DMS114 treated with DMSO at 0.1 percent for 48 hours (cell line): ENCODE measurements around the gene GDPGP1.

Experiments used
- DNase-seq: peaks from one replicate; lab custom pipeline; 2025; ENCODE audit not compliant: unreplicated experiment; lab: John Stamatoyannopoulos, UW

The GDPGP1 gene

GRCh38 chr15:90203922-90204321, 30.1 kb upstream of the GDPGP1 start:
- DNase-seq, result no peak

GRCh38 chr15:90205050-90205848, 28.8 kb upstream of the GDPGP1 start:
- DNase-seq, result no peak

GRCh38 chr15:90205886-90206285, 28.1 kb upstream of the GDPGP1 start:
- no peak for DNase-seq

- no peak for DNase-seq
Measured at GRCh38 chr15:90207252-90207651, 26.8 kb upstream of the GDPGP1 start.

- DNase-seq, result no peak
Measured at GRCh38 chr15:90208356-90208755, 25.7 kb upstream of the GDPGP1 start.

- DNase-seq, result no peak
Measured at GRCh38 chr15:90209591-90209990, 24.4 kb upstream of the GDPGP1 start.

- DNase-seq, result no peak
Measured at GRCh38 chr15:90210593-90210992, 23.4 kb upstream of the GDPGP1 start.

- no peak for DNase-seq
Measured at GRCh38 chr15:90211009-90211408, 23.0 kb upstream of the GDPGP1 start.

GRCh38 chr15:90211440-90212143, 22.4 kb upstream of the GDPGP1 start:
- DNase-seq, result no peak

GRCh38 chr15:90212221-90213098, 21.5 kb upstream of the GDPGP1 start:
- no peak for DNase-seq

GRCh38 chr15:90213122-90213817, 20.7 kb upstream of the GDPGP1 start:
- no peak for DNase-seq

- no peak for DNase-seq
Measured at GRCh38 chr15:90213818-90214204, 20.2 kb upstream of the GDPGP1 start.

GRCh38 chr15:90214553-90215196, 19.3 kb upstream of the GDPGP1 start:
- peak; percentile 34 for DNase-seq

- no peak for DNase-seq
Measured at GRCh38 chr15:90217671-90218394, 16.2 kb upstream of the GDPGP1 start.

- no peak for DNase-seq
Measured at GRCh38 chr15:90219421-90220141, 14.4 kb upstream of the GDPGP1 start.

GRCh38 chr15:90221246-90221900, 12.6 kb upstream of the GDPGP1 start:
- DNase-seq, result peak; percentile 48

- no peak for DNase-seq
Measured at GRCh38 chr15:90222547-90222946, 11.5 kb upstream of the GDPGP1 start.

GRCh38 chr15:90223441-90224165, 10.4 kb upstream of the GDPGP1 start:
- DNase-seq, result no peak
